SH-SY5Y (cell line): ENCODE measurements around the gene SYN1.

ENCODE experiments used
- GATA2 ChIP-seq: IDR thresholded peaks from 2 replicates; pipeline ENCODE4 v1.6.1; 2011; ENCODE audit warnings: mild to moderate bottlenecking, low read depth, low read length
- GATA3 ChIP-seq: IDR thresholded peaks from 2 replicates; pipeline ENCODE4 v1.6.1; 2011; ENCODE audit warnings: low read depth, mild to moderate bottlenecking, low read length, moderate library complexity

GRCh38 chrX:47645530-47645929 is 25.9 kb upstream of the SYN1 start:
- TF ChIP-seq GATA3 (no peak), GATA2 (no peak)
